Tibial artery (tissue), 4 donors: ENCODE data around the gene SORCS2.

ENCODE experiments used
- DNase-seq, 2 donors: peaks; one replicate each; pipeline ENCODE4 v3.0.0-alpha.2; 2019
- H3K27ac ChIP-seq, 2 donors: fragments of 200-600 bp; sonication (generic) in 1 of 2; 1 replicate in 1 of 2; 2 replicates in 1 of 2; pipeline ENCODE4 v1.5.1; 2018 to 2019; ENCODE audit warnings: mild to moderate bottlenecking in 1 of 2
- H3K27me3 ChIP-seq, 2 donors: fragments of 200-600 bp; sonication (generic) in 1 of 2; one replicate each; pipeline versions ENCODE4 v1.5.1 to v1.6.0; 2016 to 2019
- H3K36me3 ChIP-seq, 3 donors: fragments of 200-600 bp; sonication (generic) in 2 of 3; one replicate each; pipeline ENCODE4 v1.5.1; 2016 to 2019; ENCODE audit warnings: mild to moderate bottlenecking in 2 of 3
- H3K4me1 ChIP-seq, 4 donors: fragments of 200-600 bp; sonication (generic) in 2 of 4; 1 replicate in 3 of 4; 2 replicates in 1 of 4; pipeline ENCODE4 v1.5.1; 2016 to 2019
- H3K4me3 ChIP-seq, 2 donors: fragments of 200-600 bp; sonication (generic) in 1 of 2; 1 replicate in 1 of 2; 2 replicates in 1 of 2; pipeline ENCODE4 v1.5.1; 2018 to 2019; ENCODE audit warnings: mild to moderate bottlenecking in 2 of 2
- H3K9me3 ChIP-seq, 3 donors: fragments of 200-600 bp; sonication (generic) in 1 of 3; one replicate each; pipeline ENCODE4 v1.5.1; 2016 to 2019
- CTCF ChIP-seq, 2 experiments: fragments of 200-600 bp in 1 of 2; fragments of 450-650 bp in 1 of 2; IDR thresholded peaks; one replicate each; pipeline ENCODE4 v1.5.1; 2017 to 2019; ENCODE audit warnings: antibody characterized with exemption in 2 of 2, mild to moderate bottlenecking in 1 of 2, moderate library complexity in 1 of 2
- intact Hi-C: fragments of 100-400 bp; cut with DNase I; formaldehyde crosslinking; loops from one replicate; pipeline ENCODE4 v1.15.0; 2023; ENCODE audit warnings: low total_unique reads

The SORCS2 gene

GRCh38 chr4:7569810-7570783 lies 377.8 kb downstream of the SORCS2 start:
- intact Hi-C loops, result no loop called here
- TF ChIP-seq CTCF (IDR thresholded peaks at IDR 0.05), result no peak
- no peaks in the 10 kb centered on the region for H3K4me1 ChIP-seq
- peaks cover 0 to 15% of the 10 kb centered on the region in 2 donors for H3K27me3 ChIP-seq
- DNase-seq, result no peak
- no peaks in the 10 kb centered on the region for H3K36me3 ChIP-seq
- no peak overlapping the region for H3K4me3 ChIP-seq
- H3K9me3 ChIP-seq, result peaks cover 0 to 5% (median 0%) of the 10 kb centered on the region in 3 donors
- H3K27ac ChIP-seq, result no peak overlapping the region

- H3K27ac ChIP-seq, result no peak overlapping the region
- peaks cover 0 to 10% (median 5%) of the 10 kb centered on the region in 3 donors for H3K9me3 ChIP-seq
- H3K27me3 ChIP-seq, result peaks cover 0 to 15% of the 10 kb centered on the region in 2 donors
- H3K4me1 ChIP-seq, result no peaks in the 10 kb centered on the region
- no peak for DNase-seq
- no peaks in the 10 kb centered on the region for H3K36me3 ChIP-seq
- H3K4me3 ChIP-seq, result no peak overlapping the region
- no peak for TF ChIP-seq CTCF (IDR thresholded peaks at IDR 0.05)
- intact Hi-C loops, result no loop called here
Observed at GRCh38 chr4:7571001-7571400, 378.7 kb downstream of the SORCS2 start.

GRCh38 chr4:7571701-7572100 lies 379.4 kb downstream of the SORCS2 start:
- no peak for TF ChIP-seq CTCF (IDR thresholded peaks at IDR 0.05)
- intact Hi-C loops, result no loop called here
- H3K27ac ChIP-seq, result no peak overlapping the region
- H3K27me3 ChIP-seq, result peaks cover 0 to 15% of the 10 kb centered on the region in 2 donors
- H3K4me3 ChIP-seq, result no peak overlapping the region
- H3K9me3 ChIP-seq, result peaks cover 0 to 12% (median 12%) of the 10 kb centered on the region in 3 donors
- H3K36me3 ChIP-seq, result no peaks in the 10 kb centered on the region
- DNase-seq, result no peak
- no peaks in the 10 kb centered on the region for H3K4me1 ChIP-seq

GRCh38 chr4:7572894-7573293 lies 380.6 kb downstream of the SORCS2 start:
- H3K4me3 ChIP-seq, result no peak overlapping the region
- H3K9me3 ChIP-seq, result peaks cover 0 to 24% (median 24%) of the 10 kb centered on the region in 3 donors
- intact Hi-C loops, result no loop called here
- no peaks in the 10 kb centered on the region for H3K4me1 ChIP-seq
- H3K27ac ChIP-seq, result no peak overlapping the region
- no peak for DNase-seq
- TF ChIP-seq CTCF (IDR thresholded peaks at IDR 0.05), result no peak
- peaks cover 0 to 15% of the 10 kb centered on the region in 2 donors for H3K27me3 ChIP-seq
- H3K36me3 ChIP-seq, result no peaks in the 10 kb centered on the region

GRCh38 chr4:7573576-7574091 lies 381.3 kb downstream of the SORCS2 start:
- Histone ChIP-seq H3K4me3 (no peak overlapping the region), H3K27ac (no peak overlapping the region), H3K27me3 (peaks cover 0 to 15% of the 10 kb centered on the region in 2 donors), H3K36me3 (no peaks in the 10 kb centered on the region), H3K4me1 (no peaks in the 10 kb centered on the region), H3K9me3 (peaks cover 0 to 32% (median 31%) of the 10 kb centered on the region in 3 donors)
- no peak for TF ChIP-seq CTCF (IDR thresholded peaks at IDR 0.05)
- intact Hi-C loops, result no loop called here
- DNase-seq, result no peak
